G401.6 (cell line): Measurements from ENCODE around the gene SCGB2B2.
"Not testable (repeated sequence)": the region's sequence is repeated elsewhere in the genome, so short reads cannot be mapped to it uniquely, and the experiment has no call there.

Experiments
- FAIRE-seq: peaks from 2 replicates; lab custom pipeline; 2012; peaks lifted over from hg19 to GRCh38; lab: Jason Lieb, UNC

Gene SCGB2B2, protein sequence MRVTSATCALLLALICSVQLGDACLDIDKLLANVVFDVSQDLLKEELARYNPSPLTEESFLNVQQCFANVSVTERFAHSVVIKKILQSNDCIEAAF

GRCh38 chr19:34676697-34677385, at the start of gene SCGB2B2:
SCGB2B2 (minus strand) TSS chr19:34677159; CDS start chr19:34594563, 82,596 bp downstream.
- FAIRE-seq: no peak

DNA sequence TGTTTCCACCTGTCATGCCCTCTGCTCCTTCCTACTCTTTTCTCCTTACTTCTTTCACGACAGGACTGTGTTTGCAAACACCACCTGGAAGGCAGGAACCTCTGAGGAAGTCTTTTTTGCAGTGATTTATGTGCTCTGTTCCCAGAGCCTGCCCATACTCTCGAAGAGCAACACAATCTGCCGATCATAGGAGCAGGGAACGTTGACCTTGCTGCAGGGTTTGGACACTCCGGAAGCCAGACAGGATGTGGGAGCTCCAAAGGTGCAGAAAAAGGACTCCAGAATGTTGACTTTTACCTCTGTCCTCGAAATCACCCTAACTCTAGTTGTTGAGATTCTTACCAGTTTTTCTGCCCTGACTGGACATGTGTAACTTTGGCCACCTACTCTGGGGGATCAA, 48.4 kb upstream of the SCGB2B2 start:
- FAIRE-seq: no peak

DNA sequence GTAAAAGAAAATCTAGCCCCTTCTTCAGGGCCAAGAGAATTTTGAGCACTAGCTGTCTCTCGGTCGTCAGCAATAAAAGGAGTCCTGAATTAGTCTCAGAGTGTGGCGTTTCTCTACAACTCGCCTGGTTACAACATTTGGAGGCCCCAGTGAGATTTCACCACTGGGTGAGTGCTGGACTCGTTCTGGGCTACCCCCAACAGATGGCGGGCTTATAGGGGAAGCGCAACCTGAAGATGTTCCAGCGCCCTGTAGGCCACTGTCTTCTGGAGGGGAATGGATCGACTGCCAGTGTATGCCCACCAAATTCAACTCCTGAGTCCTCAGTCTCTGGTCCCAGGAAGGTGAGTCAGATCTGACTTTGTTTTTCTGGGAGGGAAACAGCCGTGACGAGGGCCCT, 45.4 kb upstream of the SCGB2B2 start:
- FAIRE-seq: no peak

DNA sequence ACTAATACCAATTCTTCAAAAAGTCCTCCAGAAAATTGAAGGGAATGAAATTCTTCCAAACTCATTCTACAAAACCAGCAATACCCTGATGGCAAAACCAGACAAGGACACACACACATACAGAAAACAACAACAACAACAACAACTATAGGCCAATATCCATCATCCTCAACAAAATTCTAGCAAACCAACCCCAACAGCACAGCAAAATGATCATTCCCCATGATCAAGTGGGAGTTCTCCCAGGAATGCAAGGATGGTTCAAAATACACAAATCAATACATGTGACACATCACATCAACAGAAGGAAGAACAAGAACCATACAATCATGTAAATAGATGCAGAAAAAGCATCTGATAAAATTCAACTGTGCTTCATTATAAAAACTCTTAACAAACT, 38.4 kb upstream of the SCGB2B2 start:
- no peak for FAIRE-seq

DNA sequence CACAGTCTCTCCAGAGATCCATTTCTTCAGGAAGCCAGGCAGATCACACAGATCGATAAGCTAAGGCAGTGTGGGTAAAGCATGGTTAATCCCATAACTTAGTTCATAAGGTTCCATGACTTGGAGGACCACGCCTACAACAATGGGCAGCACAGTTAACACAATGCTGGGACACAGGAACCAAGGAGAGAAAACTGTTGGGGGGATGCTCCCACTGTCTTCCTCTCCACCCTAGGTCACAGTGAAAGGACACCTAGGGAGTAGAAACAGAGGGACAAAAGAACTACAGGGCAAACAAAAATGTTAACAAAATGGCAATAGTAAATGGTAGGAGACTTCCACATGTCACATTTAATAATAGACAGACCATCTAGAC, 36.3 kb upstream of the SCGB2B2 start:
- FAIRE-seq: no peak

DNA sequence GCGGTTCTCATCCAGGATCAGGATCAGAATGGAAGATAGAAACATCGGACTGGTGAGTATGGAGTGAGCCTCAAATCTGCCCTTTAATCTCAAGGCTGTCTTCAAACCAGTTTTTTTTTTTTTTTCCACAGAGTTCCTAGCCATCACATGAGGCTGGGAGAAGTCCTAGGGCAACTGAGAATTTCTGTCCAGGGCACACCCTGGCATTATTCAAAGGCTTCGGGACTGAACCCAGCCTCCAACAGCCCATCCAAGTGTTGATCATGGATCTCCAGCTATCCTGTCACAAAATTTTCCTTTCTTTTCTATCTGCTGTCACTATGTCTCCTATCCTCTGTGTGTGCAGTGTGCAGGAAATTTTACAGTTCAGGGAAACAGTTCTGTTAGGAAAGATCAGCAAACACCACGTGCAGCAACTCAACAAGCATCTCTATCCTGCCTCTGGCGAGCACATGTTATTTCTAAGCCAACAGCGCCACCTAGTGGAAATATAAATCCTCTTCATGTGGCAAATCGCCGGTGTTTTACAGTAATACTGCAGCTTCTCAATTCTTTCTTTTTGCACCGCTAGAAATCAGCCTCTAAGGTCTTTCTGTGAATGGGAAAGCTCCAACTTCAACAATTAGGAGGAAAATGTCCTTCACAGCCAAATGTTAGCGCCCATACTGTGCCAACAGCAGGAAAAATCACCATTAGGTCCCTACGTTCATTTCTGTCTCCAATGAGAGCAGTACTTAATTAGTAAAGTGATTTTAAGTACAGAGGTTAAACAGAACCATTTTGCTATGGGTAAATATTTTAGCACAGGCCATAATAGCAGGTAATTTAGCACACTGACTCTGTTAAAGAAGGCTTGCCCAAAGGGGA, 35.7 kb upstream of the SCGB2B2 start:
- FAIRE-seq: peak; percentile 62

DNA sequence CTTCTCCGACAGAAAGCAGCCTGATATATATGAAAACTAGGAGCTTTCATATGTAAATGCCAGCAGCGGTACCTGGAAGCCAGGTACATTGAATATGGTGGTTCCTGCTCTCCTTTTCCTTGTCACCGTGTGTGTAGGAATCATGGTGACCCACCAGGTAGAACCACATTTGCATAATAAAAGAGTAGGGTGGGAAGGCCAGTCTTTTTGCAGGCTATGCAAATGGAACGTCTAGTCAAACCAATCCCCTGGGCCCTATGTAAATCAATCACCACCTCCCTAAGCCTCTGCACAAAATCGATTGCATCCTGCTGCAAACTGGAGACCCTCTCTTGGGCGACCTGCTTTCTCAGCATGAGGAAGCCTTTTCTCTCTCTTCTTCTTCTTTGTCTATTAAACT, 34.9 kb upstream of the SCGB2B2 start:
- no peak for FAIRE-seq

DNA sequence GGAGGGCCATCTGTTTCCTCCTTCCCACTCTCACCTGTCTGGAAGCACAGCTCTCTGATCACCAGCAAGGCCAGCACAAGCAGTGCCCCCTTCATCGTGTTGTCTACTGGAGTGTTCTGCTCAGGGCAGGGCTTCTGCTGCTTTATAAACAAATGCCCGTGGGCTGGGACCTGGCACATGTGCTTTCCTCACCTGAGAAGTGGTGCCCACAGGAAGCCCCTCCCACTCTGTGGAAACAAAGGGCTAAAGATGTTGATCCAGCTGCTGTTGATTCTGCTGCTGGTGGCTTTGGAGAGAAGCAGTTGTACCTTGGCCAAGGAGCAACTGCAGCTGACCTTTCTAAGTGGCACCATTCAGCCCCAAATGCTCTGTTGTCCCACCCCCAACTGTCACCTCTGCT, 30.7 kb upstream of the SCGB2B2 start:
- FAIRE-seq: no peak

- no peak for FAIRE-seq
Observed at GRCh38 chr19:34692549-34692948, 15.6 kb upstream of the SCGB2B2 start.

- no peak for FAIRE-seq
Observed at GRCh38 chr19:34690372-34690771, 13.4 kb upstream of the SCGB2B2 start.

DNA sequence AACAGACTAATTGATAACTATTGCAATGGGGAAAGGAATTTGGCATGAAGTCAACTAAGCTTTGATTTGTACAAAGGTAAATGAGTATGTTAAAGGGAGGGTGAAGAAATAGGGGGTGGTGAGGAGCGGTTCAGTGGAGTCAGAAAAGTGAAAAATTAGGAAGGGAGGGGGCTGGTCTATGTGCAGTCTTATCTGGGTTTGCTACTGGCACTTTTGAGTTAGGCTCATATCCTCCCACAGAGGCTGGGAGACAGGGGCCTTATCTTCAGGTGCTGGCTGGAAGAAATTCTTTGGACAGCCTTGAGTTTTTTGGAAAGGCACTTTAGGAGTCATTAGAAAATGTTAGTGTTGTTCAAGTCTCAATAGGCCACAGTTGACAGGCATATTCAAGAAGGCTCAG, 11.6 kb upstream of the SCGB2B2 start:
- no peak for FAIRE-seq

DNA sequence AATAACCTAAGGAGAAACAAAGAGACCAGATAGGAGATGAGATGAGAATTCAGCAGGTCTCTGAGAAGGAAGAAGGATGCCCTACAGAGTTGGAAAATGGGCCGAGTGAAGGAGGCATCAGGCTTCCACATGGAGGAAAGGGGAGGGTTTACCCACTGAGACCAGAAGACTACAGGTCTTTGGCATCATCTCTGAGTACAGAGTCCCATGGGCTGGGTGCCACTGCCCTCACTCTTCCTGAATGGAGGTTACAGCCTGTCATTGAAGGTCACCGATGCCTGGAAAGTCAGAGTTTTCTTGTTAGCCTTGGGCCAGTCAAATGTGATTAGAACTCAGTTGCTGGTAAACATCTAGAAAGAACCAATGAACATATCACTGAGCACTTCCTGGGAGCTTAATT, 10.4 kb upstream of the SCGB2B2 start:
- no peak for FAIRE-seq

GRCh38 chr19:34686455-34686854, 9.5 kb upstream of the SCGB2B2 start:
- no peak for FAIRE-seq

DNA sequence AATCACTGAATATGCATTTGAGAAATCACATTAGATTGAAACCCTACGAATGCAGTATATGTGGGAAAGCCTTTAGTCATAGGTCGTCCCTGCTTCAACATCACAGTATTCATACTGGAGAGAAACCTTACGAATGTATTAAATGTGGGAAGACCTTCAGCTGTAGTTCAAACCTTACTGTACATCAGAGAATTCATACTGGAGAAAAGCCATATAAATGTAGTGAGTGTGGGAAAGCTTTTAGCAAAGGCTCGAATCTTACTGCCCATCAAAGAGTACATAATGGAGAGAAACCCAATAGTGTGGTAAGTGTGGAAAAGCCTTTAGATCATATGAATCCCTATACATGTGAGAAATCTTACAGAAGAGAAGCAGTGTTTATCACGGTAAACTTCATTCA, 8.3 kb upstream of the SCGB2B2 start:
- FAIRE-seq: not testable (repeated sequence)

- no peak for FAIRE-seq
Observed at GRCh38 chr19:34681478-34681877, 4.5 kb upstream of the SCGB2B2 start.

DNA sequence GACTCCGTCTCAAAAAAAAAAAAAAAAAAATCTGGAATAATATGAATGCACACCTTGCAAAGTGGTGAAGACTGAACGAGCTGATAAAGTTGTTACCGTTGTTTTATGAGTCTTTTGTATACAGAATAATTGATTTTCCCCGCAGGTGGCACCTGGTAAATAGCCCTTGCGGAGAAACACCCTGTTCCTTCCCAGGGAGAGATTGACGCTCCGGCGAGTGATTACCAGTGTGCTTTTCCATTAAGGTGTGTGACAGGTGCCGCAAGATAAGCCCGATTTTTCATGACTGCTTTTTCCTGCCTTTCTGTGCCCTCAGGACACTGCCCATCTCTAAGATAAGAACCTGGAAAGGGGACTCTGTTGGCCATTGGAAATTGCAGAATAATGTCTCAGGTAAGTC, 1.5 kb upstream of the SCGB2B2 start:
- FAIRE-seq: no peak

- FAIRE-seq: no peak
Observed at GRCh38 chr19:34678085-34678412, 1.1 kb upstream of the SCGB2B2 start.

DNA sequence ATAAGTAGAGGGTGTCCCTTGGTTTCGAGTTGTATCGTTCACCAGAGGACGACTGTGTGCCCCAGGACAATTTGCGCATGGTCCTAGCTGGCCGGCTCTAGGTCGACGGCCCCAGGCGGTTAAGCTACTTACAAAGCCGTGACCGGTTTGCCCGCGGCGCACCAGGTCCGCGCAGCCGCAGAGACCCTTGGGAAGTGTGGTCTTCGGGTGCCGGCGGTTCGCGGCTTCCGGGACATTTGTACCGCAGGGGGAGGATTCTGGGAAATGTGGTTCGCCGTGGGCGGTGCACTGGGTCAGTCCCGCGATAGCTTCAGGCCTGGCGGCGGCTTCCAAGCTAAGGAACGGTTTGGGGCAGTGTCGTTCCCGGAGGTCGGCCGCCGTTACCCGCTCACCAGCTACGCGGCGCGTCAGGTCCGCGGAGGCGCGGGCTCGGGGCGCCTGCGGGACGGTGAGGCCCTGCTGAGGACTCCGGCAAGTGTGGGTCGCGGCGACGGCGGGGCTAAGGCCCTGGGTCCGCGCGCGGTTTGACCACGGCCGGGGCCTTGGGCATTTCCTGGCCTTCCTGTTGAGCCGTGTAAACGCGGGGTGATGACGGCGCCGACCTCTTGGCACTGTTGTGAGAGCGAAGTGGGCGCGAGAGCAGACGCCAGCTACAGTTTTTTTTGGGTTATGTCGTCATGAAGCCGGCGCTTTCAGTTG, 576 bp upstream of the SCGB2B2 start, which contains the start of gene ZNF302:
Gene ZNF302, plus strand, starts transcription at position 293 of the 699 bp plus-strand sequence. CDS start 1,127 bp downstream, outside the sequence.
- FAIRE-seq: peak; percentile 82

GRCh38 chr19:34675919-34676318, 1.0 kb downstream of the SCGB2B2 start:
- FAIRE-seq: no peak

- no peak for FAIRE-seq
Observed at GRCh38 chr19:34675250-34675649, 1.7 kb downstream of the SCGB2B2 start.

DNA sequence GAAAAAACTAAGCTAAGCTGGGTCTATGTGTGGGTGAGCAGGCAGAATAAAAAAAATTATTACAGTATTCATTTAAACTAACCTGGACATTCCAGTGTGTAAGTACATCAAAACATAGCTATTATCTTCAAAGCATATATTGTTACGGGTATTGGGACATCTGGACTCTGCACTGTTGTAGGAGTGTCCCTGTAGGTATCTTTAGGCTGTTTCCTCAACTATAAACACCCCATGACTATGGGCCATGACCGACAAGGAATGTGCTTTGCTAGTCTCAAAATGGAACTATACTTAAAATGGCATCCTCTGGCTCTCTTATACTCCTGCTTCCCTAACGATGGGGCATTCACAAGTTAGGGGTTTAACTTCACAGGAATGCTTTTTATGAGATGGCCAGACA, 3.4 kb downstream of the SCGB2B2 start:
- FAIRE-seq: no peak

GRCh38 chr19:34671972-34672371, 5.0 kb downstream of the SCGB2B2 start:
- FAIRE-seq: no peak

DNA sequence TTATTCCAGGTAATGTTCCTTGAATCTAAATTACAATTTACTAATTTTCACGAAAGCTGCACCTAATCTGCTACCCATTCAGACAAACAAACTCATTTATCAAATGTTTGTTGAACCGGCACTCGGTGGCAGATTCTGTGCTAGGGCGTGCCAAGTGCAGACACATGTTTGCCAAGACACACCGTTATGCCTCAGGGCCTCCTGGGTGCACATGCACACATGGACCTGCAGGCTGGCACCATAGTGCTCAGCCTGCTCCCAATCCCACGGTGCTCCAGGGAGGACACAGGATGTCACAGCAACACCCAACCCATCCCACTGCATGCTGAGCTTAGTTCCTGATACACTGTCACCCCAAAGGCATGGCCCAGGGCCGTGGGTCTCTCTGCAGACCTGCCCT, 7.7 kb downstream of the SCGB2B2 start:
- no peak for FAIRE-seq
